Stimulated activated CD4-positive, alpha-beta T cell treated with anti-CD3 and anti-CD28 coated beads, TNF-alpha, amount 100 ng/mL, for 4 hours (primary cell): Measurements from ENCODE around the gene BIRC5.

Experiments used
- DNase-seq, 3 experiments: peaks; one replicate each; pipeline ENCODE4 v3.0.0-alpha.2; 2020; ENCODE audit warnings: low read depth in 3 of 3

BIRC5 gene

DNA sequence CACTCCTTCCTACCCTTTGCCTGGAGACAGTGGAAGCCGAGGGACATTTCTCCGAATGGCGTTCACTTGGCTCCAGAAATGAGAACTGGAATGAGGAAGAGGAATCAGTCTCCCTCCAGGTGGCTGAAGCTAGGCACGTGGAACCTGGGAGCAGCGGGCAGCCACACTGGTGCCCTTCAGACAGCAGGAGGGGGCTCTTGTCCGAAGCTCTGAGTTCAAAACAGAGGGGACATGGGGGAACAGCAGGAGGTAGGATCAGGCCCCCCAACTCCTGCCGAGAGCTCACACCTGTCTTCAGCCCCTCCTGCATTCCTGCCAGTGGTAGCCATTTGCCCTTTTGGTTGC, 58.8 kb downstream of the BIRC5 start:
- DNase-seq, result no peak

DNA sequence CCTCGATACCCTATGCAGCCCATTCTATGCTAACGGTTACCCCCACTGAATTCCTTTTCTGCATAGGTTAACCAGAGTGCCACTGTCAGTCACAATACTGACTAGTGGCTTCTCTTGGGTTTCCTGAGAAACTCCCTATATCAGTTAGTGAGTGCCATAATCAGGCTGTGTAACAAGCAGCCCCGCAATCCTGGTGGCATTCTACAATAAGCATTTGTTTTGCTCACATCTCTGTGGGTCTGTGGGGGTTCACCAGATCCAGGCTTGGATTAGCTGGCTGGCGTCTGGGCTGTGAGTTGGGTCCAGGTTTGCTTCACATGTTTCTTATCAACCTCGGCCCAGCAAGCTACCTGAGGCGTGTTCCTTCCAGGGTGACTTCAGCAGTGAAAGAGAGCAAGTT, 59.8 kb downstream of the BIRC5 start:
- no peak for DNase-seq
